IMR-90 (cell line): ENCODE measurements around the gene ZNF277. TPM values are rescaled to one million over a fixed set of nuclear protein-coding genes. Genes with fewer than 3 reads are reported as not detected.

ENCODE experiments used
- ATAC-seq: fragments of 200-7000 bp; cut with Tn5 transposase; 2 replicates; pipeline ENCODE4 v1.9.1; 2020; ENCODE audit warnings: low read depth, mild to moderate bottlenecking, moderate library complexity
- BruUV-seq: library from RNA; stranded (reverse); fragments of 400-500 nt; replicated peaks from 2 replicates; lab custom pipeline; 2021; lab: Mats Ljungman, UMichigan
- CTCF ChIA-PET: fragments of 300-600 bp; formaldehyde crosslinking; extraction: SDS; loops from one replicate; lab custom pipeline; 2021; ENCODE audit warnings: antibody characterized with exemption; lab: Yijun Ruan, JAX
- POLR2A ChIA-PET: fragments of 300-600 bp; sonication (Branson Sonifier 250); formaldehyde crosslinking; loops from one replicate; lab custom pipeline; 2022; ENCODE audit warnings: antibody characterized with exemption; ENCODE audit not compliant: unreplicated experiment; lab: Charles Lee
- DNase-seq: peaks from one replicate; pipeline ENCODE4 v3.0.0; 2013
- H2AFZ ChIP-seq: replicated peaks from 2 replicates; pipeline ENCODE3; 2013; ENCODE audit warnings: low read length, mild to moderate bottlenecking; ENCODE audit not compliant: poor library complexity
- H2AK5ac ChIP-seq: 2 replicates; pipeline ENCODE4 v1.6.1; 2013; ENCODE audit warnings: low read depth, low read length, inconsistent platforms
- H2AK9ac ChIP-seq: replicated peaks from 2 replicates; pipeline ENCODE3; 2013; ENCODE audit warnings: mild to moderate bottlenecking, low read depth, low read length, moderate library complexity; ENCODE audit not compliant: poor library complexity
- H2BK120ac ChIP-seq: 2 replicates; pipeline ENCODE4 v1.6.1; 2013; ENCODE audit warnings: low read depth, low read length, inconsistent platforms
- H2BK15ac ChIP-seq: 3 replicates; pipeline ENCODE4 v1.6.1; 2013; ENCODE audit warnings: low read depth, low read length, inconsistent platforms
- H2BK20ac ChIP-seq: 2 replicates; pipeline ENCODE4 v1.6.1; 2013; ENCODE audit warnings: low read depth, mild to moderate bottlenecking, inconsistent platforms, low read length, moderate library complexity
- H2BK5ac ChIP-seq: 2 replicates; pipeline ENCODE4 v1.6.1; 2013; ENCODE audit warnings: mild to moderate bottlenecking, low read depth, low read length, inconsistent platforms; ENCODE audit not compliant: poor library complexity, severe bottlenecking
- H3K14ac ChIP-seq: replicated peaks from 2 replicates; pipeline ENCODE4 v1.6.1; 2013; ENCODE audit warnings: low read depth, low read length, inconsistent platforms
- H3K18ac ChIP-seq: 2 replicates; pipeline ENCODE4 v1.6.1; 2013; ENCODE audit warnings: low read depth, low read length, control low read depth
- H3K23ac ChIP-seq: 2 replicates; pipeline ENCODE4 v1.6.1; 2013; ENCODE audit warnings: low read depth, low read length, inconsistent platforms
- H3K27ac ChIP-seq: 2 replicates; pipeline ENCODE4 v1.5.1; 2013; ENCODE audit warnings: mild to moderate bottlenecking, control low read depth, low read length; ENCODE audit not compliant: insufficient read depth
- H3K27me3 ChIP-seq: 2 replicates; pipeline ENCODE4 v1.6.1; 2013; ENCODE audit warnings: low read length; ENCODE audit not compliant: control insufficient read depth, insufficient read depth
- H3K36me3 ChIP-seq: 2 replicates; pipeline ENCODE4 v1.6.1; 2013; ENCODE audit warnings: low read length, mixed read lengths; ENCODE audit not compliant: control insufficient read depth, insufficient read depth
- H3K4ac ChIP-seq: 2 replicates; pipeline ENCODE4 v1.6.1; 2013; ENCODE audit warnings: low read depth, low read length, inconsistent platforms
- H3K4me1 ChIP-seq: 2 replicates; pipeline ENCODE4 v1.6.1; 2013; ENCODE audit warnings: low read length, mixed read lengths; ENCODE audit not compliant: control insufficient read depth, insufficient read depth
- H3K4me2 ChIP-seq: 2 replicates; pipeline ENCODE4 v1.6.1; 2013; ENCODE audit warnings: low read depth, mild to moderate bottlenecking, control low read depth, low read length, moderate library complexity
- H3K4me3 ChIP-seq: 2 replicates; pipeline ENCODE4 v1.5.1; 2013; ENCODE audit warnings: low read depth, mild to moderate bottlenecking, control low read depth, low read length, moderate library complexity; ENCODE audit not compliant: insufficient read depth
- H3K56ac ChIP-seq: 2 replicates; pipeline ENCODE4 v1.6.1; 2013; ENCODE audit warnings: low read length, inconsistent platforms; ENCODE audit not compliant: insufficient read depth; ENCODE audit errors: extremely low read depth
- H3K79me1 ChIP-seq, 2 experiments: 2 replicates each; pipeline ENCODE4 v1.6.1; 2013; ENCODE audit warnings: low read length in 2 of 2, inconsistent platforms in 1 of 2, low read depth in 1 of 2
- H3K9ac ChIP-seq: 2 replicates; pipeline ENCODE4 v1.6.1; 2013; ENCODE audit warnings: low read depth, low read length, control low read depth
- H3K9me1 ChIP-seq: 2 replicates; pipeline ENCODE4 v1.6.1; 2013; ENCODE audit warnings: low read length, inconsistent platforms; ENCODE audit not compliant: insufficient read depth
- H3K9me3 ChIP-seq: 2 replicates; pipeline ENCODE4 v1.6.1; 2013; ENCODE audit warnings: low read length; ENCODE audit not compliant: control insufficient read depth, insufficient read depth
- H4K20me1 ChIP-seq: 2 replicates; pipeline ENCODE4 v1.6.1; 2013; ENCODE audit warnings: low read length, inconsistent platforms; ENCODE audit not compliant: insufficient read depth
- H4K5ac ChIP-seq: 2 replicates; pipeline ENCODE4 v1.6.1; 2013; ENCODE audit warnings: mild to moderate bottlenecking, low read depth, low read length, control low read depth
- H4K8ac ChIP-seq, 2 experiments: 2 replicates each; pipeline ENCODE4 v1.6.1; 2013; ENCODE audit warnings: low read depth in 2 of 2, low read length in 2 of 2, control low read depth in 1 of 2, inconsistent platforms in 1 of 2
- H4K91ac ChIP-seq: 2 replicates; pipeline ENCODE4 v1.6.1; 2013; ENCODE audit warnings: low read depth, low read length, inconsistent platforms; ENCODE audit not compliant: insufficient read depth
- BHLHE40 ChIP-seq: fragments of 150-350 bp; IDR thresholded peaks from 2 replicates; pipeline ENCODE4 v1.6.1; 2016; ENCODE audit warnings: mild to moderate bottlenecking, low read depth, low read length
- CEBPB ChIP-seq: IDR thresholded peaks from 2 replicates; pipeline ENCODE4 v1.6.1; 2012; ENCODE audit warnings: low read depth, low read length, improper control_type of control experiment
- CHD1 ChIP-seq: IDR thresholded peaks from 2 replicates; pipeline ENCODE4 v1.6.1; 2012; ENCODE audit warnings: low read depth, low read length, improper control_type of control experiment
- CTCF ChIP-seq: conservative IDR thresholded peaks from 2 replicates; pipeline ENCODE4 v1.5.1; 2012; ENCODE audit warnings: mild to moderate bottlenecking, low read depth, low read length, improper control_type of control experiment
- FOS ChIP-seq: fragments of 150-350 bp; IDR thresholded peaks from 2 replicates; pipeline ENCODE4 v1.6.1; 2016; ENCODE audit warnings: low read depth, low read length
- MAFK ChIP-seq: IDR thresholded peaks from 2 replicates; pipeline ENCODE4 v1.6.1; 2012; ENCODE audit warnings: low read depth, low read length, improper control_type of control experiment
- MAZ ChIP-seq: IDR thresholded peaks from 2 replicates; pipeline ENCODE4 v1.6.1; 2012; ENCODE audit warnings: low read depth, mild to moderate bottlenecking, low read length, improper control_type of control experiment, moderate library complexity, borderline replicate concordance
- MXI1 ChIP-seq: IDR thresholded peaks from 2 replicates; pipeline ENCODE4 v1.6.1; 2012; ENCODE audit warnings: low read depth, mild to moderate bottlenecking, low read length, moderate library complexity, borderline replicate concordance
- RCOR1 ChIP-seq: IDR thresholded peaks from 2 replicates; pipeline ENCODE4 v1.6.1; 2012; ENCODE audit warnings: mild to moderate bottlenecking, low read length, improper control_type of control experiment; ENCODE audit not compliant: insufficient replicate concordance
- RFX5 ChIP-seq: IDR thresholded peaks from 2 replicates; pipeline ENCODE4 v1.8.0; 2012; ENCODE audit warnings: low read depth, mild to moderate bottlenecking, low read length, moderate library complexity
- SMC3 ChIP-seq: fragments of 150-350 bp; IDR thresholded peaks from 2 replicates; pipeline ENCODE4 v1.6.1; 2016; ENCODE audit warnings: low read depth, mild to moderate bottlenecking, antibody characterized with exemption, low read length, moderate library complexity
- USF2 ChIP-seq: fragments of 150-350 bp; IDR thresholded peaks from 2 replicates; pipeline ENCODE4 v1.6.1; 2017; ENCODE audit warnings: mild to moderate bottlenecking, antibody characterized with exemption, low read length, low read depth
- WGBS, 2 experiments: methylation state at CpG; one replicate each; pipeline versions ENCODE4 v1.1.5 to v1.1.7; 2013; ENCODE audit warnings: missing lambda C conversion rate in 2 of 2; ENCODE audit not compliant: insufficient read length in 1 of 2; ENCODE audit errors: extremely low coverage in 2 of 2; 5-methylcytosine and 5-hydroxymethylcytosine counted together
- dilution Hi-C: fragments of 300-500 bp; cut with HindIII; formaldehyde crosslinking; loops from one replicate; pipeline ENCODE4 v1.14.3; 2018; ENCODE audit warnings: low sequenced_read_pairs; ENCODE audit not compliant: unreplicated experiment
- in situ Hi-C: fragments of 300-500 bp; cut with MboI; formaldehyde crosslinking; loops from 3 replicates; pipeline ENCODE4 v1.14.3; 2019; ENCODE audit warnings: low sequenced_read_pairs, inconsistent platforms, mixed read lengths
- intact Hi-C: fragments of 100-400 bp; cut with micrococcal nuclease; formaldehyde crosslinking; loops from 2 replicates; pipeline ENCODE4 v1.10.0; 2022
- polyA plus RNA-seq, 3 experiments: library from polyadenylated mRNA; depleted of rRNA; stranded (reverse); fragments of >200 nt; gene quantifications; 2 replicates each; pipeline ENCODE4 v1.2.3, GENCODE V29; 2012; ENCODE audit warnings: low replicate concordance in 1 of 3
- total RNA-seq: library from RNA; depleted of rRNA; stranded (reverse); fragments of >200 nt; gene quantifications from 2 replicates; pipeline ENCODE4 v1.2.3, GENCODE V29; 2012

ZNF277 gene
- total and polyA plus RNA-seq, 2 of the 4 experiments (the other 2 are of a cell fraction) = 7.3 to 21.3 TPM

- ChIA-PET CTCF (interaction anchor here (1.2 kb wide), 1 partner anchor 16 kb away, joined by 4 read pairs; no protein-coding TSS in a partner anchor), POLR2A (no interaction called here)
- no peak overlapping the region for H4K5ac ChIP-seq
- H2AK9ac ChIP-seq = no peak overlapping the region
- H3K27ac ChIP-seq = no peak overlapping the region
- no peak overlapping the region for H4K91ac ChIP-seq
- dilution Hi-C loops = no loop called here
- no peak overlapping the region for H4K8ac ChIP-seq
- BruUV-seq = no TSS peak
- intact Hi-C loops = loop anchor here (5.0 kb wide), 1 partner anchor 43 kb away; no protein-coding TSS in a partner anchor
- no peak overlapping the region for H3K18ac ChIP-seq
- 0 out of 2 replicates have a peak overlapping the region, but pooled peaks have one; percentile 22 for H3K14ac ChIP-seq
- H3K36me3 ChIP-seq = no peaks in the 10 kb centered on the region
- peaks cover 16% of the 10 kb centered on the region for H3K9me1 ChIP-seq
- in situ Hi-C loops = no loop called here
- H3K79me1 ChIP-seq = peaks cover 11 to 26% of the 10 kb centered on the region in 2 experiments
- H2BK5ac ChIP-seq = no peak overlapping the region
- no peak overlapping the region for H3K4me3 ChIP-seq
- H4K20me1 ChIP-seq = no peaks in the 10 kb centered on the region
- no peak; the same call in 1 of the 2 replicates for ATAC-seq
- no peak for DNase-seq
- peaks cover 6% of the 10 kb centered on the region for H3K4me1 ChIP-seq
- H2BK15ac ChIP-seq = no peak overlapping the region
- TF ChIP-seq USF2 = no peak
- no peak for TF ChIP-seq RFX5
- TF ChIP-seq BHLHE40 = no peak
- TF ChIP-seq CHD1 = no peak
- TF ChIP-seq RCOR1 = no peak
- no peak for TF ChIP-seq MXI1
- no peak for TF ChIP-seq MAZ
- TF ChIP-seq CEBPB = no peak
- TF ChIP-seq SMC3 = no peak
- TF ChIP-seq CTCF = no peak
- no peak for TF ChIP-seq MAFK
- no peak for TF ChIP-seq FOS
- no peak overlapping the region for H3K56ac ChIP-seq
- WGBS, 2 experiments = no CpG with 5 or more reads among the region's 7 CpGs
- peak overlapping the region; percentile 50; the same call in 1 of the 2 replicates for H3K4me2 ChIP-seq
- no peak overlapping the region for H2BK20ac ChIP-seq
- no peak overlapping the region for H3K4ac ChIP-seq
- no peaks in the 10 kb centered on the region for H3K27me3 ChIP-seq
- H3K23ac ChIP-seq = no peak overlapping the region
- no peaks in the 10 kb centered on the region for H3K9me3 ChIP-seq
- H2AFZ ChIP-seq = no peak overlapping the region
- no peak overlapping the region for H2AK5ac ChIP-seq
- H2BK120ac ChIP-seq = no peak overlapping the region
- no peak overlapping the region for H3K9ac ChIP-seq
Measured at GRCh38 chr7:112160771-112161150, 45.7 kb upstream of the ZNF277 start.
